ENCODE measurements around the gene TACC2.

DNA sequence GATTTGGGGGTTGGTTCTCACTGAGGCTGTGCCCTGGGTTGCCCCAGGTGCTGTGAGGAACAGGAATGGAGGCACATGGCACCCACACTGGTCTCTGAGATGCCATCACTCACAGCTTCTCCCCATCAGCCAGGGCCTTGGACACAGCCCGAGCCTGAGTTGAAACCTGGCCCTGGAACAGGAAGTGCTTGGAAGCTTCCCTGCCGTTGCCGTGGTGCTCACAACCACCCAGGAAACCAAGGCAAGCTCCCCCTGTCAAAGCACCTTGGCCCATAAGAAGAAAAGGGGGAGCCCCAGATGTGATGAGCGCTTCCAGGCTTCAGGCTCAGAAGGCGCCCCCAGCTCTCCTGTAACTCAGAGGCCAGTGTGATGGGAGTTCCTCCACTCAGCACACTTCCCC is 282.1 kb downstream of the TACC2 start, which contains the start of gene BTBD16:
- TF ChIP-seq, protein P1, sequence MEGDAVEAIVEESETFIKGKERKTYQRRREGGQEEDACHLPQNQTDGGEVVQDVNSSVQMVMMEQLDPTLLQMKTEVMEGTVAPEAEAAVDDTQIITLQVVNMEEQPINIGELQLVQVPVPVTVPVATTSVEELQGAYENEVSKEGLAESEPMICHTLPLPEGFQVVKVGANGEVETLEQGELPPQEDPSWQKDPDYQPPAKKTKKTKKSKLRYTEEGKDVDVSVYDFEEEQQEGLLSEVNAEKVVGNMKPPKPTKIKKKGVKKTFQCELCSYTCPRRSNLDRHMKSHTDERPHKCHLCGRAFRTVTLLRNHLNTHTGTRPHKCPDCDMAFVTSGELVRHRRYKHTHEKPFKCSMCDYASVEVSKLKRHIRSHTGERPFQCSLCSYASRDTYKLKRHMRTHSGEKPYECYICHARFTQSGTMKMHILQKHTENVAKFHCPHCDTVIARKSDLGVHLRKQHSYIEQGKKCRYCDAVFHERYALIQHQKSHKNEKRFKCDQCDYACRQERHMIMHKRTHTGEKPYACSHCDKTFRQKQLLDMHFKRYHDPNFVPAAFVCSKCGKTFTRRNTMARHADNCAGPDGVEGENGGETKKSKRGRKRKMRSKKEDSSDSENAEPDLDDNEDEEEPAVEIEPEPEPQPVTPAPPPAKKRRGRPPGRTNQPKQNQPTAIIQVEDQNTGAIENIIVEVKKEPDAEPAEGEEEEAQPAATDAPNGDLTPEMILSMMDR (IDR thresholded peaks at IDR 0.05): no peak
- TF ChIP-seq EP300 (IDR thresholded peaks at IDR 0.05) (no peak), POLR2AphosphoS5 (IDR thresholded peaks at IDR 0.05) (no peak)

Measured in gastroesophageal sphincter (tissue), 3 donors.